GM19395 (cell line): ENCODE results near the gene TRAF1.
A peak's percentile ranks its signal among the peaks of the same experiment; 100 is the strongest.

Experiments used
- ATAC-seq: cut with Tn5 transposase; IDR thresholded peaks from one replicate; pipeline ENCODE4 v1.9.1; 2021; ENCODE audit warnings: mild to moderate bottlenecking, moderate library complexity; ENCODE audit not compliant: unreplicated experiment

TRAF1 gene

DNA sequence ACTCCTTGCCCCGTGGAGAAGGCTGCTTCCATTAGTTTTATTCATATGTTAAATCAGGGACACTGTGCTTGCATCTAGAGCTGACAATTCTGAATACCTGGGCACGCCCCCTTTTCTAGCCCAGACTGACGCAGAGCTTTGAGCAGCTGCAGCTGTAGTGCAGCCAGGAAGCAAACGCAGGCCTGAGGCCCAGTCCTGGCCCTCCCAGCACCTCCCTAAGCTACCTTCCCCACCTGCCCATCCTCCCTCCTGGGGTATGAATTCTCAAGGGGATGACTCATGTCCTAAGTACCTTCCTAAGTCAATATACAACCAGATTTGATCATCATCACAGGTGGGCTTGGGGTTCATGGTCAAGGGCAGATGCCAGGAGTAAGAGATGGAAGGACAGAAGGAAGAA is 53.1 kb downstream of the TRAF1 start:
- no peak for ATAC-seq

DNA sequence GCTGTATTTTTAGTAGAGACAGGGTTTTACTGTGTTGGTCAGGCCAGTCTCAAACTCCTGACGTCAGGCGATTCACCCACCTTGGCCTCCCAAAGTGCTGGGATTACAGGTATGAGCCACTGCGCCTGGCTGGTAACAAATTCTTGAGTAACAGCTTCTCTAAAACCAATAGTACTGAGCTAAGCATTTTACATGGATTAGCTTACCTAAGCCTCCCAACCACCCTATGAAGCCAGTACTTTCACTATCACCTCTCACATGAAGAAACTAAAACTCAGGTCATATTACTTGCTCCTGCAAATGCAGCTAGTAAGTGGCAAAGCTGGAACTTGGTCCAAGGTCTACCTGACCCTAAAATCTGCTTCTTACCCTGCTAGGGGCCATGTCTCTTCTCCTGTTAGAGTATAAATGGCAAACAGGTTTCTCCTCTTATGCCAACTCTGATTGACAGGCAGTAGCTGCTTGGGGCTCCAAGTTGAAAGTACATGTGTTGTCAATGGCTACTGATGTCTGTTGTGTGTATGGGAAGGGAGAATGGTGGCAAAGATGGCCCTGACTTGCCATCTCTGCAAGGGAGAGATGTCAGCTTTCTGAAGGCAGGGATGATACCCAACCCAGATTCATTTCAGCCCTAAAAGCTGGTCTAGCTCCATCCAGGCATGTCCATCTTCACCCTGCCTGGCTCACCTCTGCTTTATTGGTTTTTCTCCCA is 53.6 kb downstream of the TRAF1 start:
- ATAC-seq = no peak

DNA sequence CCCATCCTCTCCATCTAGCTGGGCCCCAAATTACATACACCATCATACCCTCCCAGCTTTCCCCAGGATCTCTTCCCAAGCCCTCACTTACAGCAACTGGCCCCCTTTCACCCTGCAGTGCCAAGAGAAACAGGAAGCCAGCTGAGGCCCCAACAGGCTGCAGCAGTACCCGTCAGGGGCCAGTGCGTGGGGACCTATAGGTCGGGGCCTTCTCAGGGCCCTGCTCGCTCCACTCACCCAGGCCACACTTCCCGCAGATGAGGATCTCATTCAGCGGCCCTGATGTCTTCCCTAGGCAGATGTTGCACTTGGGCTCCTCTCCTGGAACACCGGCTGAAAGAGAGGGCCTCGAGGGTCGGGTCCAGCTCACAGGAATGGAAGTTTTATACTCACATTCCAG is 56.4 kb downstream of the TRAF1 start:
- ATAC-seq = no peak

DNA sequence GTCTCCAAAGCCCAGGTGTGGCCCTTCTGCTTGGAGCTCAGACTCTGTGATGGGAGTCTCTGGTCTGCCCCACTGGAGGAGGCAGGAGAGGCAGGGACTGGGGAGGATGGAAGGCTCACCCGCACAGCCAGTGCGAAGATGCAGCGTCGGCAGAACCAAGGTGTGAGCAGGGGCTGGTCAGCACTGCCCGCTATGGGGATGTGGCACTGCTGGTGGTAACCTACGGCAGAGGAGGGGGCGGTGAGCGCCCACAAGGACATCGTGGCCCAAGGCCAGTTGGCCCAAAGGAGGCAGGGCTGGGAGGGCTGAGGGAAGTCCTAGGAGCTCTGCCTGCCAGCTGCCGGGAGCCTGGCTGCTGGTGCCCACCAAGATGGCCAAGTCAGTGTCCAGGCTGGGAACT is 56.9 kb downstream of the TRAF1 start:
- ATAC-seq = no peak

DNA sequence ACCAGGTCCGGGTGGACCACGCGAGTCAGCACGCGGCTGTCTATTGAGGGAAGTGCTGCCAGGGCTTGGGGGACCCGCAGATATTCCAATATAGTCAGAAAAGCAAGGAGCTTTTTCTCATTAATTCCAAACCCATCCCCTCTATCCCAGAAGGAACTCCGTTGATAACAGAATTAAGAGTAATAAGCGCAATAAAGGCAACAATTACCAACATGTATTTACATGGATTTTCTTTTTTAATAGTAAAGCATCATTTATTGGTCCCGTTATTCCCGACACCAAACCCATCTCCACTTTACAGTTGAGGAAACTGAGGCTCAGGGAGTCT is 57.3 kb downstream of the TRAF1 start:
- no peak for ATAC-seq

DNA sequence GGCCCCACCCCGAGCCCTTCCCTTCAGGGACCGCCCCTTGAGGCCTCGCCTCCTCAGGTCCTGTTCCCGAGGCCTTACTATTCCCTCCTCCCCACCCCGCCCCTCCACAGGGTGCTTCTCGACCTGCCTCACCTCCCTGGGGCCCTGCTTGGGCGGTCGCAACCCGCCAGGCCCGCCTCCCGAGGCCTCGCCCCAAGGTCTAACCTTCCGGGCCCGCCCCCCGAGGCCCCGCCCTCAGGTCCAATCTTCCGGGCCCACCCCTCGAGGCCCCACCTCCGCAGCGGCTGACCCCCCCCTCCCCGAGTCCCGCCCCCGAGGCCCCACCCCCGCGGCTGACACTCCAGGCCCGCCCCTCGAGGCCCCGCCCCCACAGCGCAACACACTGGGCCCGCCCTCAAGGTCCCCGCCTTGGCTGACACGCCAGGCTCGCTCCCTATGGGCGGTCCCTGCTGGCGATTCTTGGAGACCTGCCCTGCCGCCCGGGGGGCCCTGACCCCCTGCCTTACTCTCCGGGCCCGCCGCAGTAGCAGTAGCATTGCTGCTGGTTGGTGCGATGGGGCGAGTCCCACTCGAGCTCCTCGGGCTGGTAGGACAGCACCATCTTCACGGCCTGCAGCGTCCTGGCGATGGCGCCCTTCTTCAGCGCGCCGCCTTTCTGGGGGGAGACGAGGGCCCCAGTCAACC is 57.8 kb downstream of the TRAF1 start:
- peak; percentile 91 for ATAC-seq

DNA sequence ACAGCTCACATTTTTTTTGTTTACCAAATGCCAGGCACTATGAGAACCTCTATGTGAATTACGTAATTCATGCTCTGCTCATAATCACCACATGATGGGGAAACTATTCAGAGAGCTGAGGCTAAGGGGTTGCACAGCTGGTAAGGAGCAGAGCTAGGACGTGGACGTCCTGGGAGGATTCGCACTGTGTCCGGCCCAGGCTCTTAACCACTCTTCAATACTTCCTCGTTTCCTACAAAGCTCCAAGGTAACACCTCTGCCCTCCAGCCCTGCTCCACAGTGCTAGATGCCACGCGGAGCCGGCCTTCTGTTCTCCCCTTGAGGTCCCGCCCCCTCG is 58.3 kb downstream of the TRAF1 start:
- no peak for ATAC-seq

DNA sequence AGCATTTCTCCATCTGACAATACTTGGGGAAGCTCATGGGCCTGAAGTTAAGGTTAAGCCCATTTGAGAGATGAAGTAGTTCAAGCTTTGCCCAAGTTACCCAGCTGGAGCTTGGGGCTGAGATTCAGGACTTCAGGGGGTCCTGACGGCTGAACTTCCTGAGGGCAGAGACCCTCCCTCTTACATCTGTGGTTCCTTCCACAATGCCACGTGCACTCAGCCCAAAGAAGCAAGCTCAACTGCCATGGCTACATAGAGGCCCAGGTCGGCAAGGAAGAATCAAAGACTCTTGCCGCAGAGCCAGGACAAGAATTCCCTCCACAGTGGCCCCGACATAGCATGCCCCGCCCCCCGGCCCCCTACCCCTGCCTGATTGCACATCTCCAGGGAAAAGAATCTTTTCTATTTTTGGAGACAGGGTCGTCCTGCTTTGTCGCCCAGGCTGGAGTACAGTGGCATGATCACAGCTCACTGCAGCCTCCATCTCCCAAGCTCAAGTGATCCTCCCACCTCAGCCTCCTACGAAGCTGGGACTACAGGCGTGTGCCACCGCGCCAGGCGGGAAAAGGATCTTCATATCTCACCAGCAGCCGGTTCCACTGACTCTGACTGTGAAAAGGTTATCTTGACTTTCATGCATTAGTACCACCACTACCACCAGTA is 58.8 kb downstream of the TRAF1 start:
- no peak for ATAC-seq

DNA sequence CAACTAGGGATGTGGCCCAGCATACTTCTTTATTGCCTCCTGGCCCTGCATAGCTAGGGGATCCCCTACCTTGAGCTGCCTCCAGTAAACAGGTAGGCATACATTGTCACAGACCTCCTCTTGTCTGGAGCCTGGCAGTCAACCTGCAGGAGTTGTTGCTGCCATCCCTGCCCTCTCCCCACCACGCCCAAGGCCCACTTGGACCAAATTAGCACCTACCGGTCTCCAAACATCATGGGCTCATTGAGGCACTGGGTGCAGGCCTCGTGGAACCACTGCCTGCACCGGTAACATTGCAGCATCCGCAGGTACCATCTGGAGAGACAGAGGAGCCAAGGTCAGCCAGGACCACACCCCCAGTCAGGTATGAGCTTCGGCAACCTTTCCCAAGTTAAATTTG is 59.9 kb downstream of the TRAF1 start:
- ATAC-seq = no peak

DNA sequence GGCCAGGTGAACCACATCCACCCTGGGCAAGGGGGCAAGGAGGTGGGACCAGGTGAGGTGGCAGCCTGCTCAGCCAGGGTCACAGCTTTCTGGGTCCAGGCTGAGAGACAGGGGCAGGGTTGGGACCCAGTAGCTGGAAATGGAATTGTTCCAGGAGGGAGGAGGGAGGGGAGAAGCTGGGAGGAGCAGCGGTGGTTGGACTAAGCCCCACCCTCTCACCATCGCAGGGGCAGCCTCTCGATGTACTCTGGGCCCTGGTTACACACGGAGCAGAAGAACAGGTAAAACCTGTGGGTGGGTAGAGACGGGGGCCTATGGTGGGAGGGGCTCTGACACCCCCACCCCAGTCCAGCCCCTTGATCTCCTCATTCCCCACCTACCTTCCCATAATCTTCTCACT is 60.8 kb downstream of the TRAF1 start:
- ATAC-seq = no peak

DNA sequence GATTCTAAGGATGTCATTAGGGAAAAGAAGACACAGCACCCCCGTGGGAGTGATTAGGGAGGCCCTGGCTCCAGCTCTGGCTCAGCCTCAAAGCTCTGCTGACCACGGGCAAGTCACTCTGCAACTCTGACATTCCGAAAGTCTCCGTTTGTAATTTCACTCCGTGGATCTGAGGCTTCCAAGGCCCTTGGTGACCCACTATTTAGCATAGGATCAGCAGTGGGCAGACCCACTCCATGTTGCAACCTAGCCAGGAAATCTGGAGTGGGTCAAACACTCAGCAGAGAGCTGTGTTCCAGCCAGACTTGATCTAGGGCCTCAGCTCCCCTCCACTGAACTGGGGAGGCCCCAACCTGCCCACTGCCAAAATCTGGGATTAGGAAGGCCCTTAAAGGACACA is 61.4 kb downstream of the TRAF1 start:
- ATAC-seq = no peak

DNA sequence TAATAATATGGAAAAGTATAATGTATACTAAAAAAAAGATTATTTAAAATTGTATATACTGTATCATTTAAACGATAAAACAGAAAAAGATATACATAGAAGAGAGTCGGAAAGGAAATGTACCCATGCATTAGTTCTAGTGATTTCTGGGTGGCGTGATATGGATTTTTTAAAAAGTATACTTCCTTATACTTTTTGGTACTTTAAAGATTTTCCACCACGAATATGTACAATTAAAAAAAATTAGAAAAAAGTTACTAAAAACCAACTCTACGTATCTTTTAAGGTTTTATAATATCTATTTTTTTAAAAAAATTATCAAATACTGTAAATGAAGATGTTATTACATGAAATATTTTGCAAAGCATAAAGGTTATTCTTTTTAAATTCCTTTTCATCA is 61.9 kb downstream of the TRAF1 start:
- ATAC-seq = no peak

DNA sequence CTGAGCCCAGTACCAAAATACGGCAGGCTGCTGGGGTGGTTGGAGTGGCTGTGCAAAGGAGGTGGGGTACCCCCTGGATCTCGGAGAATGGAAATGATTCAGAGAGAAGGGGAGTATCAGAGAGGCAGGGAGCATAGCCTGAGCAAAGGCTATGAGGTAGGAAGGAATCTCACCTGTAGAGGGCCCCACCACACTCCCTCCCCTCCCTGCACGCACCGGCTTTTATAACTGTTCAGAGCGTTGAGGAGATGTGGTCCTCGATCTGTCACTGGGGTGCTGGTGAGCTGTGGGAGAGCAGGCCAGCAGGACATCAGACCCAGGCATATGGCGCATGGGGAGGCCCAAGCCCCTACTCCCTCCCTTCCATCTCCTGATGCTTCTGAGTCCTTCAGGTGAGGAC is 62.8 kb downstream of the TRAF1 start:
- ATAC-seq = no peak

DNA sequence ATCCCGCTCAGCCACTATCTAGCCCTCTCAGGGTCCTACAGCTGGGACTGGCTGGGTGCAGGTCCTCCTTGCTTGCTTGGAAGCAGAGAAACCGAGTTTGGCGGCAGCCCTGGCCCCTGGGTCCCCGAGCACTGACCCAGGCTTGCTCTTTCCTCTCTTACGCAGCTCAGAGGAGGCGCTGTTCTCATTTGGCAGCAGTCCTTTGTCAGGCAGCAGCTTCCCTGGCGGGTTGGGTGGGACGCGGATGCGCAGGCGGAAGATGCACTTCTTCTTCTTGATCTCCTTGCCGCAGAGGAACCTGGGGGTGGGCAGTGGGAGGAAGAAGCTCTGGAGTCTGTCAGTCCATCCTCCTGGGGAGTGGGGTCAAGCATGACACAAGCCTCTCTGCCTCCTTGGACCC is 64.1 kb downstream of the TRAF1 start:
- ATAC-seq = no peak

DNA sequence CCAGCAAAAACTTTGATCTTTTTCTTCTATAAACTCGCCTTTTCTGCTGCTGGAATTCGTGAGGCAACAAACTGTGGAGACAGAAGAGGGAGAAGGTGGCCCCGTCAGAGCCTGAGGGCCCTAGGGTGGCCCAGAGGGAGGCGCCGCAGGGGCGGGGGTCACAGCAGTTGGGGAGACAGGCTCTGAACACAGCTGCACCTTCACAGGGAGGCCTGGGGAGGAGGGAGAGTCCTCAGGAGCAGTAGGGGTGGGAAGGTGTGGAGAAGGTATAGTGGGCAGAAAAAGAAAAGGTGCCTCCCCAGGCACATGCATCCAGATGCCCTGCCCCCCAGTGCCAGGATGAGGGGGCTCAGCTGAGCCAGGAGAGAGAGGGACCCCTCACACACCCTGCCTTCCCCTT is 64.7 kb downstream of the TRAF1 start:
- no peak for ATAC-seq

DNA sequence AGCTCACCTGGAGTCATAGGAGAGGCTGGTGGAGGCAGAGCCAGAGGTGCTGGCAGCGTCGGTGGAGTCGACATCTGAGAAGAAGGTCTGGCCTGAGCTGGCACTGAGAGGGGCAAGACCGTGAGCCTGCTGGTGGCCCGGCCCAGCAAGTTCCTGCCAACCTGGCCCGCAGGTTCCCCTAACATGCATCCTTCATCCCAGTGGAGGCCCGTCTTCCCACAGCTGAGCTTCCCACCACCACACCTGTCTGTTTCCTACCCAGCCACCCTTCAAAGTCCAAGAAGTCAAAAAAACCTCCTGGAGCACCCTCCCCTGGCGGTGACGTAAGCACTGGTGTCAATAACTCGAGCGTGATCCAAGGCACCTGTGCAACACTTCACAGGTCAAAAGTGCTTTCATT is 66.5 kb downstream of the TRAF1 start:
- no peak for ATAC-seq

DNA sequence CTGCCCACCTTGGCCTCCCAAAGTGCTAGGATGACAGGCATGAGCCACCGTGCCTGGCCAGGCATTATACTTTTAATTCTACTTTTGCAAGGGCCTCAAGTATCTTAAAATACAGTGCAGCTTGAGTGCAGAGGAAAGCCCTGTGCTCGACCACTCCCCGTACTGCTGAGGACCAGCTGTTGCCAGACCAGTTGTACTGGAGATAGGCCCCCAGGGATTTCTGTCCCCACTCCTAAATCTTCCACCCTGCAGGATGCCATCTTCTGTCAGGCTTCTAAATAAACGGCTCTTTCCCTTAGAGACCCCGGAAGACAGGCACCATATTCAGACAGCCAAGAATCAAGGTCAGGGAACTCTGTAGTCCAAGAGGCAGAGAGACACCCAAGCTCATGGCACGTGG is 67.2 kb downstream of the TRAF1 start:
- no peak for ATAC-seq

DNA sequence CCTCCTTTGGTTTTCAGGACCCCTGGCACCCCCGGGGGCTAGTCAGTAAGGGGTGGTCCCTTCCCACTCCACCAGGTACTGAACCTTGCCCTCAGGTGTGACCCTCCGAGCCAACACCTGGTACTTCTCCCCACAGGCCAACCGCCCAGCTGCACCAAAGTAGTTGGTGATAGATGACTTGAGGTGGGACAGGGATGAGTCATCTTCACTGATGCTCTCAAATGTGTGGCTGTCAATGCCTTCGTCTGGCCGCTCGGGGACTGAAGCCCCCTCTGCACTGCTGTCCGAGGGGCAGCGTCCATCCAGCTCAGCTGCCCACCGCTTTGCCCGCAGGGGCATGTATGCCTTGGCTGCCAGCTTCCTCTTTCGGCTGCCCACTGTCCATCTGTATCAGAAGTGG is 68.7 kb downstream of the TRAF1 start:
- no peak for ATAC-seq

DNA sequence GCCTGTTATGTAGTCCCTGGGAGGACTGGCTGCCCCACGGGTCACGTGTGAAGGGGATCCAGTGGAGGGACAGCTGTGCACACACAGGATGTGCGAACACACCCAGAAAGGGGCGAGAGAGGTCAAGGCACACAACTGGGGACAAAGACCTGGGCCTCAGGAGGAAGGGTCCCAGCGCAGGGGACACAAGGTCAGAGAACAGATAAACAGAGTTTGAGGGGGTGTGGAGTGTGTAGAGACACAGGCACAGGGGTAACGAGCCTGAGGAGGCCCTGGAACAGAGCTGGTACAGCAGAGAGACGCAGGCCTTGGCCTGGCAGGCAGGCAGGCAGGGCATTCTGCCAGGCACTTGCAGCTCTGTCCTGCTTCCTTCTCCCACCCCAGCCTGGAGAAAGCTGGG is 69.1 kb downstream of the TRAF1 start:
- no peak for ATAC-seq

DNA sequence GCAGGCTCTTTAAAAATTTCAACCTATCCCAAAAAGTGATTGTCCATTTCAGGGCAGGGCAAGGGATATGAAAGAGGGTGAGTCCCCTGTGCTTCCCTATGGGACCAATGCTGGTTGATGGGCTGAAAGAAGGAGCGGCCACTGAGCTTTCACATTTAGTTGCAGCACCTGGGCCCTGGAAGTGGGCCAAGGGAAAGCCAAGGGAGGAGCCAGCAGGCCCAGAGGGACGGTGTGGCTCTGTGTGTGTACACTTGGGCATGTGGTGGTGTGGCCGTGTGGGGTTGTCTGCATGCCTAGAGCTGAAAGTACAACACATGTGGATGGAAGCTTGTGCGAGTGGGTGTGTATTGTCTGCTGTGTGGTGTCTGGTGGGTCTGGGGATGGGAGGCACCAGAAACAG is 69.9 kb downstream of the TRAF1 start:
- no peak for ATAC-seq

DNA sequence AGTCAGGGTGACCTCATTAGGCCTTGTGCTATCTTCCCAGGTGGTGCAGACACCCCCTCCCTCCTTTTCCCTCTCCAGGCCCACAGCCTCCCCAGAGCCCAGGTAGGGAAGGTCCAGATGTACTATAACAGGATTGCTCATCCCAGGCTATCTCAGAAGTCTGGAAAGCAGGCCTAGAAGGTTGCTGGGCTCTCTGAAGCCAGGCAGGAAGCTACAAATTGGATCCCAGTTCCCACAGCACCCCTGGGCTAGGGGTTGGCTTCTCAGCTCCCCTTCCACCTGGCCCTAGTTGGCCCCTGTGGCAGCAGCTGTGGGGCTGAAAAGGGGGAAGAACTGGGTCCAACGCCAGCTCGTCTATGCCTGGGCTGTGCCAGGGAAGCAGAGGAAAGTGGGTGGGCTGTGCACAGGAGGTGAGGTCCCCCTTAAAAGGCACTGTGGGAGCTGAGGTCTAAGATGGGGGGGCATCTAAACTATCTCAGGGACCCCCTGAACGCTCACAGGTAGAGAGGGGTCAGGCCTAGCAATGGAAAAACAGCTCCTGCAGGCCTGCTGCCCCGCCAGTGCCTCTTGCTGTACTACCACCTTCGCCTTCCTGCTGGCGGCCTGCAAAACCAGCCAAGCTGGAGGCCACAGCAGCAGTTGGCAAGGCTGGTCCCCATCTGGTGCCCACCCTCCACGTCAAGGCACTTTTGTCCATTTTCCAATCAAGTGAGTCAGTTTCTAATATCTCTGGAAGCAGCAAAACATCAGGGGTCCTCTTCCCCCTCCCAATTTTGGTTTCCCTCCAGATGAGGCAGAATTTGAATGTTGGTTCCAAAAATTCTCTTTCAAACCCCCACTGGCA is 70.5 kb downstream of the TRAF1 start:
- ATAC-seq = no peak
